Subcutaneous adipose tissue (tissue), 4 donors: Measurements from ENCODE around the gene ANKRD13A. TPM values are rescaled to one million over a fixed set of nuclear protein-coding genes. Genes with fewer than 3 reads are reported as not detected.

Experiments used
- CTCF ChIP-seq: fragments of 450-650 bp; IDR thresholded peaks from one replicate; pipeline ENCODE4 v1.5.1; 2016; ENCODE audit warnings: low read depth, mild to moderate bottlenecking, control low read depth, antibody characterized with exemption, moderate library complexity
- total RNA-seq, 4 donors: library from RNA; depleted of rRNA; stranded (reverse); fragments of >200 nt; gene quantifications; one replicate each; pipeline ENCODE4 v1.1.0, GENCODE V29; 2016

ANKRD13A gene
- 10 to 100 TPM; 30.3 to 79.6 (median 44.3) TPM for total RNA-seq

- TF ChIP-seq CTCF, result no peak
Observed at GRCh38 chr12:109998904-109999648, at the start of gene ANKRD13A. ANKRD13A (plus strand) TSS chr12:109999430; CDS start chr12:109999689, 259 bp downstream.

GRCh38 chr12:109950625-109951024, 48.6 kb upstream of the ANKRD13A start:
- TF ChIP-seq CTCF, result no peak

GRCh38 chr12:109951136-109951535, 48.1 kb upstream of the ANKRD13A start:
- no peak for TF ChIP-seq CTCF

GRCh38 chr12:109951751-109952150, 47.5 kb upstream of the ANKRD13A start:
- TF ChIP-seq CTCF, result no peak

- TF ChIP-seq CTCF, result no peak
Observed at GRCh38 chr12:109952160-109952858, 46.9 kb upstream of the ANKRD13A start.

GRCh38 chr12:109952873-109953272, 46.4 kb upstream of the ANKRD13A start:
- no peak for TF ChIP-seq CTCF

GRCh38 chr12:109953656-109954055, 45.6 kb upstream of the ANKRD13A start:
- TF ChIP-seq CTCF, result no peak
